GM12878 (cell line): ENCODE data around the gene ATAD2B. TPM values are rescaled to one million over a fixed set of nuclear protein-coding genes. Genes with fewer than 3 reads are reported as not detected.

Experiments used
- BCL11A ChIP-seq: IDR thresholded peaks from 2 replicates; pipeline ENCODE4 v1.6.1; 2011; ENCODE audit warnings: low read depth, low read length
- E2F4 ChIP-seq: IDR thresholded peaks from 2 replicates; pipeline ENCODE4 v1.6.1; 2012; ENCODE audit warnings: low read depth, low read length, improper control_type of control experiment
- HSF1 ChIP-seq: fragments of 150-350 bp; IDR thresholded peaks from 2 replicates; pipeline ENCODE4 v1.6.1; 2014; ENCODE audit warnings: mild to moderate bottlenecking, low read depth, low read length
- IKZF1 ChIP-seq: fragments of 450-650 bp; conservative IDR thresholded peaks from 2 replicates; pipeline ENCODE4 v1.6.1; 2017; ENCODE audit warnings: antibody characterized with exemption, mild to moderate bottlenecking
- IRF4 ChIP-seq: IDR thresholded peaks from 2 replicates; pipeline ENCODE4 v1.6.1; 2011; ENCODE audit warnings: low read depth, low read length
- NFXL1 ChIP-seq: fragments of 450-650 bp; IDR thresholded peaks from 2 replicates; pipeline ENCODE4 v1.6.1; 2017; ENCODE audit warnings: antibody characterized with exemption, mild to moderate bottlenecking, borderline replicate concordance
- NKRF ChIP-seq: fragments of 450-650 bp; conservative IDR thresholded peaks from 2 replicates; pipeline ENCODE4 v1.6.1; 2017; ENCODE audit warnings: mild to moderate bottlenecking, moderate library complexity
- POU2F2 ChIP-seq: IDR thresholded peaks from 3 replicates; pipeline ENCODE4 v1.6.1; 2011; ENCODE audit warnings: low read depth, mild to moderate bottlenecking, low read length, borderline replicate concordance
- RBBP5 ChIP-seq: fragments of 200-600 bp; sonication (generic); conservative IDR thresholded peaks from 2 replicates; pipeline ENCODE4 v1.6.1; 2016
- RUNX3 ChIP-seq: IDR thresholded peaks from 2 replicates; pipeline ENCODE4 v1.6.1; 2012; ENCODE audit warnings: low read length, inconsistent platforms
- SUZ12 ChIP-seq: fragments of 200-600 bp; sonication (generic); IDR thresholded peaks from one replicate; pipeline ENCODE4 v1.6.1; 2018; ENCODE audit warnings: antibody characterized with exemption, mild to moderate bottlenecking; ENCODE audit not compliant: unreplicated experiment
- WRNIP1 ChIP-seq: IDR thresholded peaks from 2 replicates; pipeline ENCODE4 v1.6.1; 2011; ENCODE audit warnings: low read depth, low read length, improper control_type of control experiment, borderline replicate concordance
- YBX1 ChIP-seq: fragments of 450-650 bp; IDR thresholded peaks from 2 replicates; pipeline ENCODE4 v1.6.1; 2016; ENCODE audit warnings: antibody characterized with exemption
- ZBTB33 ChIP-seq: fragments of 450-650 bp; IDR thresholded peaks from 2 replicates; pipeline ENCODE4 v1.6.1; 2017; ENCODE audit warnings: mild to moderate bottlenecking
- ZBTB4 ChIP-seq: fragments of 450-650 bp; formaldehyde crosslinking; IDR thresholded peaks from 2 replicates; pipeline ENCODE4 v1.4.0; 2022; ENCODE audit warnings: mild to moderate bottlenecking, moderate library complexity
- ZNF274 ChIP-seq: IDR thresholded peaks from one replicate; pipeline ENCODE4 v1.8.0; 2011; ENCODE audit not compliant: insufficient read length, insufficient read depth
- polyA plus RNA-seq, 11 experiments: library from polyadenylated mRNA; depleted of rRNA in 4 of 11; unstranded in 6 of 11; stranded (reverse) in 5 of 11; fragments of >200 nt; fragmentation: Nextera tagmentation in 4 of 11; fragmentation: Illumina TruSeq in 1 of 11; extraction: Ambion mirVana in 4 of 11; extraction: Trizol in 1 of 11; gene quantifications; 1 replicate in 1 of 11; 2 replicates in 10 of 11; pipeline versions ENCODE4 v1.2.1 to v1.2.3, GENCODE V29; 2011 to 2016; ENCODE audit warnings: inconsistent platforms in 2 of 11, missing spikeins in 2 of 11, low read depth in 1 of 11
- total RNA-seq, 4 experiments: library from RNA; depleted of rRNA in 3 of 4; stranded (reverse); fragments of >200 nt in 3 of 4; fragmentation: Illumina TruSeq in 1 of 4; extraction: Trizol in 1 of 4; gene quantifications; 2 replicates each; pipeline versions ENCODE4 v1.2.1 to v1.2.3, GENCODE V29; 2013 to 2021

ATAD2B gene
- total and polyA plus RNA-seq, 10 of the 15 experiments (the other 5 are each of a cell fraction or from before 2014, with no cell fraction given): 3.6 to 29.9 (median 16.8) TPM

- peak; percentile 64; the same call in 1 of the 2 replicates for TF ChIP-seq E2F4
- no peak for TF ChIP-seq HSF1
- no peak for TF ChIP-seq YBX1
- TF ChIP-seq ZBTB4 (CRISPR knock-in tag): no peak
- TF ChIP-seq NFXL1: no peak
- no peak for TF ChIP-seq SUZ12
- no peak for TF ChIP-seq IRF4
- TF ChIP-seq BCL11A: no peak
- TF ChIP-seq POU2F2: no peak; the same call in 2 of the 3 replicates
- no peak for TF ChIP-seq ZBTB33
- no peak for TF ChIP-seq ZNF274
- TF ChIP-seq RUNX3: no peak
- TF ChIP-seq IKZF1: peak; percentile 79
- TF ChIP-seq WRNIP1: no peak
- no peak for TF ChIP-seq RBBP5
- peak; percentile 83 for TF ChIP-seq NKRF
Observed at GRCh38 chr2:23939987-23940717, 13.2 kb upstream of the ATAD2B start, which contains the start of gene UBXN2A (continued).
